ENCODE measurements around the gene NXPH1.

DNA sequence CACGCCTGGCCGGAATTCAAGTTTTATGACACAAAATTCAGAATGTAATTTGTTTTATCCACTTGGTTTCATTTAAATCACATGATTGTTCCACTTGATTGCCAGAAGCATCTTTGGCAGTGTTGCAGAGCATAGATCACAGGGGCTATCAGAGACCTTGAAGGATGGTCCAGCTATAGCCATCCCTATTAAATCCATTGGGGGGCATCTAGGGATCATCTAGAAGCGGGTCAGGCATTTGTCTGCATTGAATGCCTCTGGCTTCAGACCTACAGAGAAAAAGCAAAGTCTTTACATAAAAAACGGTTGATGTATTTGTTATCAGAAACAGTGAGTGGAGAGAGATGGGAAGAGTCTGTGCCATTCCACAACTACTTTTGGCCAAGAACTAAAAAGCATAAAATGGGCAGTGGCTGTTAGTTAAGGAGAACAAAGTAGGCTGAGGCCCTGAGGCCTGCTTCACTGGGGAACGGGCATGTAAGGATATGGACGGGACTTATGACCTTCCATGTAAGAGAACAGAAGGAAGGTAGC lies 146.3 kb downstream of the NXPH1 start:
- TF ChIP-seq, protein P1, sequence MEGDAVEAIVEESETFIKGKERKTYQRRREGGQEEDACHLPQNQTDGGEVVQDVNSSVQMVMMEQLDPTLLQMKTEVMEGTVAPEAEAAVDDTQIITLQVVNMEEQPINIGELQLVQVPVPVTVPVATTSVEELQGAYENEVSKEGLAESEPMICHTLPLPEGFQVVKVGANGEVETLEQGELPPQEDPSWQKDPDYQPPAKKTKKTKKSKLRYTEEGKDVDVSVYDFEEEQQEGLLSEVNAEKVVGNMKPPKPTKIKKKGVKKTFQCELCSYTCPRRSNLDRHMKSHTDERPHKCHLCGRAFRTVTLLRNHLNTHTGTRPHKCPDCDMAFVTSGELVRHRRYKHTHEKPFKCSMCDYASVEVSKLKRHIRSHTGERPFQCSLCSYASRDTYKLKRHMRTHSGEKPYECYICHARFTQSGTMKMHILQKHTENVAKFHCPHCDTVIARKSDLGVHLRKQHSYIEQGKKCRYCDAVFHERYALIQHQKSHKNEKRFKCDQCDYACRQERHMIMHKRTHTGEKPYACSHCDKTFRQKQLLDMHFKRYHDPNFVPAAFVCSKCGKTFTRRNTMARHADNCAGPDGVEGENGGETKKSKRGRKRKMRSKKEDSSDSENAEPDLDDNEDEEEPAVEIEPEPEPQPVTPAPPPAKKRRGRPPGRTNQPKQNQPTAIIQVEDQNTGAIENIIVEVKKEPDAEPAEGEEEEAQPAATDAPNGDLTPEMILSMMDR (IDR thresholded peaks at IDR 0.05; ENCODE audit: low read depth, low read length, poor library complexity, severe bottlenecking) = no peak
- no peak for TF ChIP-seq EZH2phosphoT487 (IDR thresholded peaks at IDR 0.05; ENCODE audit: borderline replicate concordance, low read length)
